Naive B cell (primary cell): ENCODE data around the gene PSTPIP2. TPM values are rescaled to one million over a fixed set of nuclear protein-coding genes. Genes with fewer than 3 reads are reported as not detected.
"Not testable (repeated sequence)": the region's sequence is repeated elsewhere in the genome, so short reads cannot be mapped to it uniquely, and the experiment has no call there.

Experiments used
- ATAC-seq, 2 donors: fragments of 150-1000 bp; cut with Tn5 transposase; 2 replicates each; pipeline ENCODE4 v1.10.0; 2021; ENCODE audit warnings: low read depth in 2 of 2, mild to moderate bottlenecking in 2 of 2, moderate library complexity in 2 of 2
- DNase-seq: peaks from one replicate; pipeline ENCODE4 v3.0.0; 2022
- H3K27ac Mint-ChIP-seq, 6 donors: one replicate each; pipeline ENCODE4 v1.8.0; 2020 to 2022; ENCODE audit warnings: mild to moderate bottlenecking in 6 of 6, mixed read lengths in 6 of 6, moderate library complexity in 5 of 6, inconsistent platforms in 2 of 6
- H3K27me3 Mint-ChIP-seq, 3 donors: one replicate each; pipeline ENCODE4 v1.8.0; 2021 to 2022; ENCODE audit warnings: mixed read lengths in 3 of 3, mild to moderate bottlenecking in 1 of 3
- H3K36me3 Mint-ChIP-seq, 2 donors: one replicate each; pipeline ENCODE4 v1.8.0; 2020 to 2022; ENCODE audit warnings: mixed read lengths in 2 of 2, inconsistent platforms in 1 of 2, mild to moderate bottlenecking in 1 of 2
- H3K4me1 Mint-ChIP-seq, 3 donors: one replicate each; pipeline ENCODE4 v1.8.0; 2020 to 2022; ENCODE audit warnings: mixed read lengths in 3 of 3, inconsistent platforms in 1 of 3, mild to moderate bottlenecking in 1 of 3, moderate library complexity in 1 of 3
- H3K4me3 Mint-ChIP-seq, 8 donors: one replicate each; pipeline ENCODE4 v1.8.0; 2020 to 2022; ENCODE audit warnings: mild to moderate bottlenecking in 8 of 8, mixed read lengths in 8 of 8, moderate library complexity in 8 of 8, inconsistent platforms in 2 of 8
- H3K9me3 Mint-ChIP-seq, 7 donors: one replicate each; pipeline ENCODE4 v1.8.0; 2020 to 2022; ENCODE audit warnings: mixed read lengths in 7 of 7, mild to moderate bottlenecking in 5 of 7, inconsistent platforms in 2 of 7, moderate library complexity in 1 of 7
- polyA plus RNA-seq, 6 donors: library from polyadenylated mRNA; unstranded; fragments of 300-500 nt; fragmentation: Illumina TruSeq; gene quantifications; one replicate each; pipeline ENCODE4 v1.2.3, GENCODE V29; 2021; ENCODE audit warnings: low read depth in 6 of 6

PSTPIP2 gene
- polyA plus RNA-seq, 6 donors from 2014 or later = 0.29 to 1.8 (median 0.90) TPM

- Mint-ChIP-seq H3K36me3 (no peaks in the 10 kb centered on the region), H3K9me3 (no peaks in the 10 kb centered on the region), H3K27me3 (no peaks in the 10 kb centered on the region), H3K4me1 (no peaks in the 10 kb centered on the region), H3K27ac (no peak overlapping the region), H3K4me3 (no peak overlapping the region)
- DNase-seq (no peak), ATAC-seq (no peak)
Observed at GRCh38 chr18:45980229-45980628, 91.8 kb downstream of the PSTPIP2 start.

GRCh38 chr18:45978084-45978483, 94.0 kb downstream of the PSTPIP2 start:
- Mint-ChIP-seq H3K9me3 (no peaks in the 10 kb centered on the region), H3K27me3 (no peaks in the 10 kb centered on the region), H3K36me3 (no peaks in the 10 kb centered on the region), H3K27ac (peak overlapping the region in 1 of 6 donors; percentile 51), H3K4me1 (no peaks in the 10 kb centered on the region), H3K4me3 (no peak overlapping the region)
- ATAC-seq = no peak
- no peak for DNase-seq

GRCh38 chr18:45976974-45977373, 95.1 kb downstream of the PSTPIP2 start:
- no peak for ATAC-seq
- Mint-ChIP-seq H3K9me3 (no peaks in the 10 kb centered on the region), H3K4me3 (no peak overlapping the region), H3K4me1 (no peaks in the 10 kb centered on the region), H3K36me3 (no peaks in the 10 kb centered on the region), H3K27me3 (no peaks in the 10 kb centered on the region), H3K27ac (no peak overlapping the region)
- DNase-seq = no peak

GRCh38 chr18:45976566-45976965, 95.5 kb downstream of the PSTPIP2 start:
- DNase-seq (no peak), ATAC-seq (no peak)
- Mint-ChIP-seq H3K27ac (peak overlapping the region in 1 of 6 donors; percentile 2), H3K36me3 (no peaks in the 10 kb centered on the region), H3K9me3 (no peaks in the 10 kb centered on the region), H3K4me1 (no peaks in the 10 kb centered on the region), H3K27me3 (no peaks in the 10 kb centered on the region), H3K4me3 (no peak overlapping the region)

- Mint-ChIP-seq H3K4me3 (no peak overlapping the region), H3K4me1 (no peaks in the 10 kb centered on the region), H3K9me3 (no peaks in the 10 kb centered on the region), H3K36me3 (no peaks in the 10 kb centered on the region), H3K27ac (no peak overlapping the region), H3K27me3 (no peaks in the 10 kb centered on the region)
- peak; percentile 49 to 63 for ATAC-seq
- DNase-seq = peak; percentile 30
Observed at GRCh38 chr18:45974088-45974536, 97.9 kb downstream of the PSTPIP2 start.

- peaks cover 0 to 1% (median 0%) of the 10 kb centered on the region in 7 donors for H3K9me3 Mint-ChIP-seq
- ATAC-seq = peak; percentile 95 to 96
- peaks cover 0 to 8% of the 10 kb centered on the region in 2 donors for H3K36me3 Mint-ChIP-seq
- H3K27me3 Mint-ChIP-seq = no peaks in the 10 kb centered on the region
- peak; percentile 92 for DNase-seq
- H3K4me3 Mint-ChIP-seq = peak within 1 kb of the TSS; percentile 93 to 99 (median 98)
- H3K27ac Mint-ChIP-seq = peak within 1 kb of the TSS; percentile 60 to 100 (median 90)
- peaks cover 15 to 47% (median 23%) of the 10 kb centered on the region in 3 donors for H3K4me1 Mint-ChIP-seq
Observed at GRCh38 chr18:45967007-45967706, 104.9 kb downstream of the PSTPIP2 start, which contains the start of gene EPG5. TSS of gene EPG5 (minus strand) at chr18:45967329. CDS start at chr18:45967239, 90 bp downstream.

- not testable (repeated sequence) for DNase-seq, ATAC-seq
- peaks cover 30 to 62% (median 36%) of the 10 kb centered on the region in 3 donors for H3K4me1 Mint-ChIP-seq
Observed at GRCh38 chr18:45964913-45965312, 107.1 kb downstream of the PSTPIP2 start.

GRCh38 chr18:45962866-45963265, 109.2 kb downstream of the PSTPIP2 start:
- Mint-ChIP-seq H3K9me3 (peaks cover 0 to 1% (median 0%) of the 10 kb centered on the region in 7 donors), H3K27ac (peak overlapping the region in 3 of 6 donors; percentile 24 to 57 (median 52)), H3K4me1 (peaks cover 36 to 62% (median 37%) of the 10 kb centered on the region in 3 donors), H3K36me3 (peaks cover 5 to 19% of the 10 kb centered on the region in 2 donors), H3K27me3 (no peaks in the 10 kb centered on the region), H3K4me3 (peak overlapping the region in 1 of 8 donors; percentile 84)
- no peak for ATAC-seq
- no peak for DNase-seq

More at GRCh38 chr18:45964913-45965312, 107.1 kb downstream of the PSTPIP2 start:
- not testable (repeated sequence) for H3K27ac Mint-ChIP-seq, H3K27me3 Mint-ChIP-seq, H3K9me3 Mint-ChIP-seq
- peak overlapping the region in 5 of 8 donors; percentile 1 to 96 (median 77) for H3K4me3 Mint-ChIP-seq
- peaks cover 5 to 19% of the 10 kb centered on the region in 2 donors for H3K36me3 Mint-ChIP-seq

- ATAC-seq = peak in 1 of 2 donors; percentile 12
- H3K4me3 Mint-ChIP-seq = peak overlapping the region in 1 of 8 donors; percentile 84
- peaks cover 0 to 1% (median 0%) of the 10 kb centered on the region in 7 donors for H3K9me3 Mint-ChIP-seq
- peak overlapping the region in 2 of 6 donors; percentile 24 to 42 for H3K27ac Mint-ChIP-seq
- peaks cover 5 to 19% of the 10 kb centered on the region in 2 donors for H3K36me3 Mint-ChIP-seq
- no peak for DNase-seq
- no peaks in the 10 kb centered on the region for H3K27me3 Mint-ChIP-seq
- peaks cover 36 to 60% (median 40%) of the 10 kb centered on the region in 3 donors for H3K4me1 Mint-ChIP-seq
Observed at GRCh38 chr18:45962461-45962860, 109.6 kb downstream of the PSTPIP2 start.

GRCh38 chr18:45959484-45959883, 112.6 kb downstream of the PSTPIP2 start:
- Mint-ChIP-seq H3K4me1 (peaks cover 35 to 36% (median 36%) of the 10 kb centered on the region in 3 donors), H3K36me3 (peaks cover 18 to 36% of the 10 kb centered on the region in 2 donors)
- H3K27me3 Mint-ChIP-seq, H3K4me3 Mint-ChIP-seq, H3K27ac Mint-ChIP-seq, H3K9me3 Mint-ChIP-seq, ATAC-seq, DNase-seq: not testable (repeated sequence)

GRCh38 chr18:45958730-45959129, 113.3 kb downstream of the PSTPIP2 start:
- no peaks in the 10 kb centered on the region for H3K27me3 Mint-ChIP-seq
- no peak overlapping the region for H3K27ac Mint-ChIP-seq
- peaks cover 21 to 43% of the 10 kb centered on the region in 2 donors for H3K36me3 Mint-ChIP-seq
- ATAC-seq (no peak), DNase-seq (no peak)
- no peaks in the 10 kb centered on the region for H3K9me3 Mint-ChIP-seq
- no peak overlapping the region for H3K4me3 Mint-ChIP-seq
- H3K4me1 Mint-ChIP-seq = peaks cover 35 to 37% (median 36%) of the 10 kb centered on the region in 3 donors

GRCh38 chr18:45958027-45958426, 114.0 kb downstream of the PSTPIP2 start:
- no peak for DNase-seq
- H3K4me3 Mint-ChIP-seq = no peak overlapping the region
- peaks cover 28 to 32% (median 32%) of the 10 kb centered on the region in 3 donors for H3K4me1 Mint-ChIP-seq
- ATAC-seq = no peak
- H3K36me3 Mint-ChIP-seq = peaks cover 23 to 46% of the 10 kb centered on the region in 2 donors
- H3K9me3 Mint-ChIP-seq = no peaks in the 10 kb centered on the region
- H3K27me3 Mint-ChIP-seq = no peaks in the 10 kb centered on the region
- peak overlapping the region in 1 of 6 donors; percentile 75 for H3K27ac Mint-ChIP-seq

GRCh38 chr18:45957100-45957499, 115.0 kb downstream of the PSTPIP2 start:
- Mint-ChIP-seq H3K4me1 (peaks cover 22 to 33% (median 28%) of the 10 kb centered on the region in 3 donors), H3K4me3 (no peak overlapping the region), H3K9me3 (no peaks in the 10 kb centered on the region), H3K27me3 (no peaks in the 10 kb centered on the region), H3K36me3 (peaks cover 28 to 50% of the 10 kb centered on the region in 2 donors), H3K27ac (no peak overlapping the region)
- ATAC-seq (no peak), DNase-seq (no peak)
